HG02981 (cell line): ENCODE measurements around the gene FRMD5.
"Not testable (repeated sequence)": the region's sequence is repeated elsewhere in the genome, so short reads cannot be mapped to it uniquely, and the experiment has no call there.

Experiments used
- ATAC-seq: cut with Tn5 transposase; IDR thresholded peaks from one replicate; pipeline ENCODE4 v1.9.1; 2021; ENCODE audit warnings: mild to moderate bottlenecking, moderate library complexity; ENCODE audit not compliant: unreplicated experiment

FRMD5 gene

GRCh38 chr15:44034933-44035624 is 160.0 kb downstream of the FRMD5 start:
- ATAC-seq = no peak

GRCh38 chr15:44034334-44034733 is 160.7 kb downstream of the FRMD5 start:
- ATAC-seq = no peak

GRCh38 chr15:44033894-44034293 is 161.2 kb downstream of the FRMD5 start:
- ATAC-seq = no peak

- not testable (repeated sequence) for ATAC-seq
Observed at GRCh38 chr15:44032820-44033219, 162.3 kb downstream of the FRMD5 start.

GRCh38 chr15:44029940-44030568 is 165.0 kb downstream of the FRMD5 start:
- no peak for ATAC-seq

GRCh38 chr15:44029003-44029402 is 166.1 kb downstream of the FRMD5 start:
- ATAC-seq = no peak

- ATAC-seq = no peak
Observed at GRCh38 chr15:44028349-44028748, 166.7 kb downstream of the FRMD5 start.

- ATAC-seq = no peak
Observed at GRCh38 chr15:44024155-44024554, 170.9 kb downstream of the FRMD5 start.

- ATAC-seq = no peak
Observed at GRCh38 chr15:44023176-44023575, 171.9 kb downstream of the FRMD5 start.

- ATAC-seq = no peak
Observed at GRCh38 chr15:44018151-44018550, 176.9 kb downstream of the FRMD5 start.

- no peak for ATAC-seq
Observed at GRCh38 chr15:44015545-44016305, 179.3 kb downstream of the FRMD5 start.

- ATAC-seq = no peak
Observed at GRCh38 chr15:44011238-44011854, 183.7 kb downstream of the FRMD5 start.

- ATAC-seq = no peak
Observed at GRCh38 chr15:44010089-44010488, 185.0 kb downstream of the FRMD5 start.

GRCh38 chr15:44009038-44009437 is 186.0 kb downstream of the FRMD5 start:
- no peak for ATAC-seq

GRCh38 chr15:44000248-44000647 is 194.8 kb downstream of the FRMD5 start:
- not testable (repeated sequence) for ATAC-seq

GRCh38 chr15:43998607-43999006 is 196.5 kb downstream of the FRMD5 start:
- no peak for ATAC-seq

- ATAC-seq = no peak
Observed at GRCh38 chr15:43991206-43991605, 203.9 kb downstream of the FRMD5 start.

- no peak for ATAC-seq
Observed at GRCh38 chr15:43989938-43990337, 205.1 kb downstream of the FRMD5 start.

- no peak for ATAC-seq
Observed at GRCh38 chr15:43988900-43989299, 206.2 kb downstream of the FRMD5 start.

- no peak for ATAC-seq
Observed at GRCh38 chr15:43987924-43988323, 207.1 kb downstream of the FRMD5 start.

GRCh38 chr15:43985976-43986680 is 208.9 kb downstream of the FRMD5 start:
- ATAC-seq = no peak
